OCI-LY3 (cell line): ENCODE results near the gene FRK.

ENCODE experiments used
- H2AFZ ChIP-seq: fragments of 200-600, 300-600 bp; shearing (Covaris generic); 2 replicates; pipeline ENCODE4 v1.6.0; 2014; ENCODE audit warnings: antibody characterized with exemption, low read depth, low read length
- H3K27ac ChIP-seq: fragments of 200-600, 300-600 bp; sonication (generic); 2 replicates; pipeline ENCODE4 v1.5.1; 2014; ENCODE audit warnings: mild to moderate bottlenecking, low read length, moderate library complexity, mixed read lengths
- H3K27me3 ChIP-seq: fragments of 200-600, 300-600 bp; sonication (generic); 2 replicates; pipeline ENCODE4 v1.6.1; 2014; ENCODE audit warnings: low read depth, low read length, mixed read lengths
- H3K36me3 ChIP-seq: fragments of 200-600, 300-600 bp; sonication (generic); replicated peaks from 2 replicates; pipeline ENCODE3; 2014; ENCODE audit warnings: low read depth, low read length, mixed read lengths
- H3K4me1 ChIP-seq: fragments of 300-600, 200-600 bp; sonication (generic); 2 replicates; pipeline ENCODE4 v1.6.1; 2014; ENCODE audit warnings: low read length, mixed read lengths
- H3K4me2 ChIP-seq: fragments of 200-600, 300-600 bp; sonication (generic); 2 replicates; pipeline ENCODE4 v1.6.1; 2014; ENCODE audit warnings: low read length, mixed read lengths
- H3K4me3 ChIP-seq: fragments of 300-600, 200-600 bp; sonication (generic); 2 replicates; pipeline ENCODE4 v1.5.1; 2014; ENCODE audit warnings: antibody characterized with exemption, mild to moderate bottlenecking, low read length, moderate library complexity
- H3K79me2 ChIP-seq: fragments of 300-600, 200-600 bp; shearing (Covaris generic); 2 replicates; pipeline ENCODE4 v1.6.1; 2014; ENCODE audit warnings: mild to moderate bottlenecking, low read length, mixed read lengths
- H3K9ac ChIP-seq: fragments of 300-600, 200-600 bp; shearing (Covaris generic); 2 replicates; pipeline ENCODE4 v1.6.0; 2014; ENCODE audit warnings: mild to moderate bottlenecking, low read length, moderate library complexity
- H3K9me3 ChIP-seq: fragments of 200-600, 300-600 bp; shearing (Covaris generic); 2 replicates; pipeline ENCODE4 v1.6.1; 2014; ENCODE audit warnings: low read length, mixed read lengths; ENCODE audit not compliant: insufficient read depth
- H4K20me1 ChIP-seq: fragments of 200-600, 300-600 bp; sonication (generic); 2 replicates; pipeline ENCODE4 v1.6.1; 2016; ENCODE audit warnings: low read length, mixed read lengths; ENCODE audit not compliant: insufficient read depth
- EZH2phosphoT487 ChIP-seq: fragments of 200-600 bp; shearing (Covaris generic); IDR thresholded peaks from 2 replicates; pipeline ENCODE4 v1.6.1; 2018; ENCODE audit warnings: antibody characterized with exemption, mixed run types, low read depth
- TF ChIP-seq, protein P1 (sequence below): fragments of 200-600, 300-600 bp; sonication (generic); IDR thresholded peaks from 2 replicates; pipeline ENCODE4 v1.5.1; 2014; ENCODE audit warnings: antibody characterized with exemption, low read length, low read depth

The FRK gene

GRCh38 chr6:116035616-116036015 lies 25.1 kb downstream of the FRK start:
- no peak for TF ChIP-seq EZH2phosphoT487
- TF ChIP-seq, protein P1, sequence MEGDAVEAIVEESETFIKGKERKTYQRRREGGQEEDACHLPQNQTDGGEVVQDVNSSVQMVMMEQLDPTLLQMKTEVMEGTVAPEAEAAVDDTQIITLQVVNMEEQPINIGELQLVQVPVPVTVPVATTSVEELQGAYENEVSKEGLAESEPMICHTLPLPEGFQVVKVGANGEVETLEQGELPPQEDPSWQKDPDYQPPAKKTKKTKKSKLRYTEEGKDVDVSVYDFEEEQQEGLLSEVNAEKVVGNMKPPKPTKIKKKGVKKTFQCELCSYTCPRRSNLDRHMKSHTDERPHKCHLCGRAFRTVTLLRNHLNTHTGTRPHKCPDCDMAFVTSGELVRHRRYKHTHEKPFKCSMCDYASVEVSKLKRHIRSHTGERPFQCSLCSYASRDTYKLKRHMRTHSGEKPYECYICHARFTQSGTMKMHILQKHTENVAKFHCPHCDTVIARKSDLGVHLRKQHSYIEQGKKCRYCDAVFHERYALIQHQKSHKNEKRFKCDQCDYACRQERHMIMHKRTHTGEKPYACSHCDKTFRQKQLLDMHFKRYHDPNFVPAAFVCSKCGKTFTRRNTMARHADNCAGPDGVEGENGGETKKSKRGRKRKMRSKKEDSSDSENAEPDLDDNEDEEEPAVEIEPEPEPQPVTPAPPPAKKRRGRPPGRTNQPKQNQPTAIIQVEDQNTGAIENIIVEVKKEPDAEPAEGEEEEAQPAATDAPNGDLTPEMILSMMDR: no peak
- Histone ChIP-seq H3K36me3 (no peaks in the 10 kb centered on the region), H3K27ac (no peak overlapping the region), H3K4me2 (no peak overlapping the region), H3K4me3 (no peak overlapping the region), H4K20me1 (peaks cover 5% of the 10 kb centered on the region; the same call in 1 of the 2 replicates), H3K79me2 (peaks cover 44% of the 10 kb centered on the region), H3K9me3 (no peaks in the 10 kb centered on the region), H3K27me3 (no peaks in the 10 kb centered on the region), H2AFZ (no peak overlapping the region), H3K4me1 (peaks cover 4% of the 10 kb centered on the region), H3K9ac (no peak overlapping the region)

- H2AFZ ChIP-seq: no peak overlapping the region
These were observed 26.4 kb downstream of the FRK start for GRCh38 chr6:116034327-116034726.

DNA sequence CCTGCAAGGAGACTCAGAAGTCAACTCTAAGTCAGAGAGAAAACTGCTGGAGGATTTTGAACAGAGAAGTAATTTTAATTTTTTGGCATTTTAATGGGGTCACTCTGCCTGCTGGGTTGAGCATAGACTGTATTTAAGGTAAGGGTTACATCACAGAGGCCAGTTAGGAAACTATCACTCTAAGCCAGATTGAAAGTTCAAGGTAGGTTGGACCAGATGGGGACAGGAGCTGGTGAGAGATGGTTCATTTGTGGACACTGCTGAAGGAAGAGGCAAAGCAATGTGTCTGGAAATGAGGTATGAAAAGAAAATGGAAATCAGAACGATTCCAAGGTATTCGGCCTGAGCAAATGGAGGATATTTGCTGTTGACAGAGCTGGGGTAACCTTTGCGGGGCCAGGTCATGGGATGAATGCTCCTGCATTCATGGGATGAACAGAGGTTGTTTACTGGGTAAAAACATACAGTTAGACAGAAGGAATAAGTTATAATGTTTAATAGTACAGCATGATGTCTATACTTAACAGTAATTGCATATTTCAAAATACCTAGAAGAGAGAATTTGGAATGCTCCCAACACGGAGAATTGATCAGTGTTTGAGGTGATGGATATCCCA lies 26.9 kb downstream of the FRK start:
- Histone ChIP-seq H4K20me1 (peaks cover 5% of the 10 kb centered on the region; the same call in 1 of the 2 replicates), H3K9ac (no peak overlapping the region), H2AFZ (no peak overlapping the region), H3K4me2 (no peak overlapping the region), H3K27ac (no peak overlapping the region), H3K4me3 (no peak overlapping the region), H3K79me2 (peaks cover 50% of the 10 kb centered on the region), H3K36me3 (no peaks in the 10 kb centered on the region), H3K27me3 (no peaks in the 10 kb centered on the region), H3K9me3 (no peaks in the 10 kb centered on the region), H3K4me1 (peaks cover 18% of the 10 kb centered on the region)
- TF ChIP-seq EZH2phosphoT487: no peak
- TF ChIP-seq, protein P1: no peak

More at GRCh38 chr6:116034327-116034726, 26.4 kb downstream of the FRK start:
- peaks cover 14% of the 10 kb centered on the region for H3K4me1 ChIP-seq
- H3K27me3 ChIP-seq: no peaks in the 10 kb centered on the region
- peaks cover 54% of the 10 kb centered on the region for H3K79me2 ChIP-seq
- no peaks in the 10 kb centered on the region for H3K9me3 ChIP-seq
- H3K27ac ChIP-seq: no peak overlapping the region
- no peak overlapping the region for H3K4me3 ChIP-seq
- H3K9ac ChIP-seq: no peak overlapping the region
- H3K4me2 ChIP-seq: no peak overlapping the region
- no peak for TF ChIP-seq EZH2phosphoT487
- TF ChIP-seq, protein P1: no peak
- peaks cover 5% of the 10 kb centered on the region; the same call in 1 of the 2 replicates for H4K20me1 ChIP-seq
- no peaks in the 10 kb centered on the region for H3K36me3 ChIP-seq

DNA sequence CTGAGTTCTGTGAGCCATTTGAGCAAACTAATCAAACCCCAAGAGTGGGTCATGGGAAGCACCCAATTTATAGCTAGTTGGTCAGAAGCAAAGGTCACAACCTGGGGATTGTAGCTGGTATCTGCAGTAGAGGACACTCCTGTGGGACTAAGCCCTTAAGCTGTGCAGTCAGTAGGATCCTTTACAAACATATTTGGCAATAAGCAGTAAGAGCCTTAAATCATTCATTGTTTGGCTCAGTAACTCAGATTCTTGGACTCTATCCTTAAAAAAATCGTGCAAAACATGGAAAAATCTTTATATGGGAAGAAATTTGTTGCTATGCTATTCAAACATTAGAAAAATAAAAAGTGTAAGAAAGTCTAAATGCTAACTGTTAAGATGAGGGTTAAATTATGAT lies 29.9 kb downstream of the FRK start:
- no peak overlapping the region for H3K27ac ChIP-seq
- peaks cover 11% of the 10 kb centered on the region; the same call in 1 of the 2 replicates for H4K20me1 ChIP-seq
- H2AFZ ChIP-seq: no peak overlapping the region
- TF ChIP-seq EZH2phosphoT487: no peak
- TF ChIP-seq, protein P1: no peak
- no peaks in the 10 kb centered on the region for H3K9me3 ChIP-seq
- no peaks in the 10 kb centered on the region for H3K27me3 ChIP-seq
- peaks cover 32% of the 10 kb centered on the region for H3K4me1 ChIP-seq
- no peak overlapping the region for H3K9ac ChIP-seq
- no peak overlapping the region for H3K4me3 ChIP-seq
- H3K36me3 ChIP-seq: peaks cover under 1% of the 10 kb centered on the region
- H3K4me2 ChIP-seq: no peak overlapping the region
- H3K79me2 ChIP-seq: peaks cover 51% of the 10 kb centered on the region
